Measurements from ENCODE around the gene MRPL24.

Gene MRPL24

DNA sequence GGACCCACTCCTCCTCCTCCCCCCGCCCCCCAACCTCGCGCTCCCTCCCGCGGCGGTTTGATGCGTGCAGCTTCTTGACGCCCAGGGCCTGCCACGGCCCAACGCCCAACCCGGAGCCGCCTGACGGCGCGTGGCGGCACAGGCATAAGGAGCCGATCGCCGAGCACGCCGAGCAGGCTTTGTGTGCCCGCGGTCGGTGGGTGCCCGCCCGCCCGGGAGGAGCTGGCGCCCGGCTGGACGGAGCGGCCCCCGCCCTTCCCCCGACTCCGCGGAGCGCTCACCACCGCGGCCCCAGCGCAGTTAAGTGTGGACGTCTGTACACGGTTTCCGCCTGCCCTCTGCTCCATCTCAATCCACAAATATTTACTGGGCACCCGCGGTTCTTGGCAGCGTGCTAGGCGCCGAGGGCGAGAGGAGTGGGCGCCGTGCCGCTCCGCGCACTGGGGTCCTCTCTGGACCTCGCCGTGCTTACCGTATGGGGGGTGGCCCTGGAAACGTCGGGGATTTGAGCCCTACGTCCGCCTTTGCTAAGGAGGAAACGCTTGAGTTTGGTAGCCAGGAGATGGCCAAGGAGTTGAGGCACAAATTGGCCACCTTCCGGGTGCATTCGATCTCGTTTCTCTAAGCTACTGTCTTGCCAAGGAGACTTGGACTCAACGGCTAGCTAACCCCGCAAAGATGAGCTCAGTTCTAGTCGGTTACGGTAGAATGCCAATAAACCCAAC is 11.0 kb upstream of the MRPL24 start:
- TF ChIP-seq TCF4 (CRISPR knock-in tag; IDR thresholded peaks at IDR 0.05; ENCODE audit: borderline replicate concordance) (no peak), ZC3H10 (CRISPR knock-in tag; IDR thresholded peaks at IDR 0.05) (no peak), PPARA (CRISPR knock-in tag; IDR thresholded peaks at IDR 0.05; ENCODE audit: borderline replicate concordance) (no peak), ESRRG (CRISPR knock-in tag; IDR thresholded peaks at IDR 0.05) (no peak), GLIS3 (CRISPR knock-in tag; IDR thresholded peaks at IDR 0.05) (no peak), ARNTL (CRISPR knock-in tag; IDR thresholded peaks at IDR 0.05; ENCODE audit: borderline replicate concordance, low read depth) (no peak), ZNF565 (CRISPR knock-in tag; conservative IDR thresholded peaks at IDR 0.05; ENCODE audit: low read depth) (no peak), ZFP30 (CRISPR knock-in tag; IDR thresholded peaks at IDR 0.05) (no peak), ZNF8 (CRISPR knock-in tag; IDR thresholded peaks at IDR 0.05) (no peak), OSR1 (CRISPR knock-in tag; IDR thresholded peaks at IDR 0.05) (no peak), BACH2 (CRISPR knock-in tag; IDR thresholded peaks at IDR 0.05; ENCODE audit: borderline replicate concordance) (no peak), TOX (CRISPR knock-in tag; IDR thresholded peaks at IDR 0.05; ENCODE audit: borderline replicate concordance) (no peak), ZNF70 (CRISPR knock-in tag; IDR thresholded peaks at IDR 0.05) (no peak), SNAI2 (CRISPR knock-in tag; IDR thresholded peaks at IDR 0.05) (no peak), ZFP3 (CRISPR knock-in tag; IDR thresholded peaks at IDR 0.05) (no peak)
- TF ChIP-seq, protein P1, sequence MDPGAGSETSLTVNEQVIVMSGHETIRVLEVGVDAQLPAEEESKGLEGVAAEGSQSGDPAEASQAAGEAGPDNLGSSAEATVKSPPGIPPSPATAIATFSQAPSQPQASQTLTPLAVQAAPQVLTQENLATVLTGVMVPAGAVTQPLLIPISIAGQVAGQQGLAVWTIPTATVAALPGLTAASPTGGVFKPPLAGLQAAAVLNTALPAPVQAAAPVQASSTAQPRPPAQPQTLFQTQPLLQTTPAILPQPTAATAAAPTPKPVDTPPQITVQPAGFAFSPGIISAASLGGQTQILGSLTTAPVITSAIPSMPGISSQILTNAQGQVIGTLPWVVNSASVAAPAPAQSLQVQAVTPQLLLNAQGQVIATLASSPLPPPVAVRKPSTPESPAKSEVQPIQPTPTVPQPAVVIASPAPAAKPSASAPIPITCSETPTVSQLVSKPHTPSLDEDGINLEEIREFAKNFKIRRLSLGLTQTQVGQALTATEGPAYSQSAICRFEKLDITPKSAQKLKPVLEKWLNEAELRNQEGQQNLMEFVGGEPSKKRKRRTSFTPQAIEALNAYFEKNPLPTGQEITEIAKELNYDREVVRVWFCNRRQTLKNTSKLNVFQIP (CRISPR knock-in tag; IDR thresholded peaks at IDR 0.05; ENCODE audit: borderline replicate concordance, low read depth), result no peak
- TF ChIP-seq, protein P2, sequence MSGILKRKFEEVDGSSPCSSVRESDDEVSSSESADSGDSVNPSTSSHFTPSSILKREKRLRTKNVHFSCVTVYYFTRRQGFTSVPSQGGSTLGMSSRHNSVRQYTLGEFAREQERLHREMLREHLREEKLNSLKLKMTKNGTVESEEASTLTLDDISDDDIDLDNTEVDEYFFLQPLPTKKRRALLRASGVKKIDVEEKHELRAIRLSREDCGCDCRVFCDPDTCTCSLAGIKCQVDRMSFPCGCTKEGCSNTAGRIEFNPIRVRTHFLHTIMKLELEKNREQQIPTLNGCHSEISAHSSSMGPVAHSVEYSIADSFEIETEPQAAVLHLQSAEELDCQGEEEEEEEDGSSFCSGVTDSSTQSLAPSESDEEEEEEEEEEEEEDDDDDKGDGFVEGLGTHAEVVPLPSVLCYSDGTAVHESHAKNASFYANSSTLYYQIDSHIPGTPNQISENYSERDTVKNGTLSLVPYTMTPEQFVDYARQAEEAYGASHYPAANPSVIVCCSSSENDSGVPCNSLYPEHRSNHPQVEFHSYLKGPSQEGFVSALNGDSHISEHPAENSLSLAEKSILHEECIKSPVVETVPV (CRISPR knock-in tag; IDR thresholded peaks at IDR 0.05), result no peak
- TF ChIP-seq, protein P3, sequence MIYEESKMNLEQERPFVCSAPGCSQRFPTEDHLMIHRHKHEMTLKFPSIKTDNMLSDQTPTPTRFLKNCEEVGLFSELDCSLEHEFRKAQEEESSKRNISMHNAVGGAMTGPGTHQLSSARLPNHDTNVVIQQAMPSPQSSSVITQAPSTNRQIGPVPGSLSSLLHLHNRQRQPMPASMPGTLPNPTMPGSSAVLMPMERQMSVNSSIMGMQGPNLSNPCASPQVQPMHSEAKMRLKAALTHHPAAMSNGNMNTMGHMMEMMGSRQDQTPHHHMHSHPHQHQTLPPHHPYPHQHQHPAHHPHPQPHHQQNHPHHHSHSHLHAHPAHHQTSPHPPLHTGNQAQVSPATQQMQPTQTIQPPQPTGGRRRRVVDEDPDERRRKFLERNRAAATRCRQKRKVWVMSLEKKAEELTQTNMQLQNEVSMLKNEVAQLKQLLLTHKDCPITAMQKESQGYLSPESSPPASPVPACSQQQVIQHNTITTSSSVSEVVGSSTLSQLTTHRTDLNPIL (CRISPR knock-in tag; IDR thresholded peaks at IDR 0.05; ENCODE audit: low read depth), result no peak
- TF ChIP-seq, protein P4, sequence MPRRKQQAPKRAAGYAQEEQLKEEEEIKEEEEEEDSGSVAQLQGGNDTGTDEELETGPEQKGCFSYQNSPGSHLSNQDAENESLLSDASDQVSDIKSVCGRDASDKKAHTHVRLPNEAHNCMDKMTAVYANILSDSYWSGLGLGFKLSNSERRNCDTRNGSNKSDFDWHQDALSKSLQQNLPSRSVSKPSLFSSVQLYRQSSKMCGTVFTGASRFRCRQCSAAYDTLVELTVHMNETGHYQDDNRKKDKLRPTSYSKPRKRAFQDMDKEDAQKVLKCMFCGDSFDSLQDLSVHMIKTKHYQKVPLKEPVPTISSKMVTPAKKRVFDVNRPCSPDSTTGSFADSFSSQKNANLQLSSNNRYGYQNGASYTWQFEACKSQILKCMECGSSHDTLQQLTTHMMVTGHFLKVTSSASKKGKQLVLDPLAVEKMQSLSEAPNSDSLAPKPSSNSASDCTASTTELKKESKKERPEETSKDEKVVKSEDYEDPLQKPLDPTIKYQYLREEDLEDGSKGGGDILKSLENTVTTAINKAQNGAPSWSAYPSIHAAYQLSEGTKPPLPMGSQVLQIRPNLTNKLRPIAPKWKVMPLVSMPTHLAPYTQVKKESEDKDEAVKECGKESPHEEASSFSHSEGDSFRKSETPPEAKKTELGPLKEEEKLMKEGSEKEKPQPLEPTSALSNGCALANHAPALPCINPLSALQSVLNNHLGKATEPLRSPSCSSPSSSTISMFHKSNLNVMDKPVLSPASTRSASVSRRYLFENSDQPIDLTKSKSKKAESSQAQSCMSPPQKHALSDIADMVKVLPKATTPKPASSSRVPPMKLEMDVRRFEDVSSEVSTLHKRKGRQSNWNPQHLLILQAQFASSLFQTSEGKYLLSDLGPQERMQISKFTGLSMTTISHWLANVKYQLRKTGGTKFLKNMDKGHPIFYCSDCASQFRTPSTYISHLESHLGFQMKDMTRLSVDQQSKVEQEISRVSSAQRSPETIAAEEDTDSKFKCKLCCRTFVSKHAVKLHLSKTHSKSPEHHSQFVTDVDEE (CRISPR knock-in tag; IDR thresholded peaks at IDR 0.05), result no peak
- peak; percentile 70 for ATAC-seq

GRCh38 chr1:156751451-156751756 is 10.5 kb upstream of the MRPL24 start, which contains the start of gene HDGF:
TSS of gene HDGF (minus strand) at chr1:156751675. CDS start at chr1:156751429, 246 bp downstream.
- no peak for ATAC-seq
- no peak for TF ChIP-seq TOX (CRISPR knock-in tag; IDR thresholded peaks at IDR 0.05; ENCODE audit: borderline replicate concordance)
- TF ChIP-seq SNAI2 (CRISPR knock-in tag; IDR thresholded peaks at IDR 0.05), result no peak
- TF ChIP-seq, protein P5, sequence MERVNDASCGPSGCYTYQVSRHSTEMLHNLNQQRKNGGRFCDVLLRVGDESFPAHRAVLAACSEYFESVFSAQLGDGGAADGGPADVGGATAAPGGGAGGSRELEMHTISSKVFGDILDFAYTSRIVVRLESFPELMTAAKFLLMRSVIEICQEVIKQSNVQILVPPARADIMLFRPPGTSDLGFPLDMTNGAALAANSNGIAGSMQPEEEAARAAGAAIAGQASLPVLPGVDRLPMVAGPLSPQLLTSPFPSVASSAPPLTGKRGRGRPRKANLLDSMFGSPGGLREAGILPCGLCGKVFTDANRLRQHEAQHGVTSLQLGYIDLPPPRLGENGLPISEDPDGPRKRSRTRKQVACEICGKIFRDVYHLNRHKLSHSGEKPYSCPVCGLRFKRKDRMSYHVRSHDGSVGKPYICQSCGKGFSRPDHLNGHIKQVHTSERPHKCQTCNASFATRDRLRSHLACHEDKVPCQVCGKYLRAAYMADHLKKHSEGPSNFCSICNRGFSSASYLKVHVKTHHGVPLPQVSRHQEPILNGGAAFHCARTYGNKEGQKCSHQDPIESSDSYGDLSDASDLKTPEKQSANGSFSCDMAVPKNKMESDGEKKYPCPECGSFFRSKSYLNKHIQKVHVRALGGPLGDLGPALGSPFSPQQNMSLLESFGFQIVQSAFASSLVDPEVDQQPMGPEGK (CRISPR knock-in tag; IDR thresholded peaks at IDR 0.05; ENCODE audit: borderline replicate concordance), result no peak
- no peak for TF ChIP-seq ESRRG (CRISPR knock-in tag; IDR thresholded peaks at IDR 0.05)
- TF ChIP-seq PPARA (CRISPR knock-in tag; IDR thresholded peaks at IDR 0.05; ENCODE audit: borderline replicate concordance), result no peak
- no peak for TF ChIP-seq ISL1 (CRISPR knock-in tag; IDR thresholded peaks at IDR 0.05)
- no peak for TF ChIP-seq ZFP3 (CRISPR knock-in tag; IDR thresholded peaks at IDR 0.05)
- TF ChIP-seq CSDC2 (CRISPR knock-in tag; IDR thresholded peaks at IDR 0.05), result no peak
- TF ChIP-seq RARB (CRISPR knock-in tag; IDR thresholded peaks at IDR 0.05), result no peak
- no peak for TF ChIP-seq ZNF8 (CRISPR knock-in tag; IDR thresholded peaks at IDR 0.05)
- TF ChIP-seq, protein P4 (CRISPR knock-in tag; IDR thresholded peaks at IDR 0.05), result no peak
- TF ChIP-seq, protein P1 (CRISPR knock-in tag; IDR thresholded peaks at IDR 0.05; ENCODE audit: borderline replicate concordance, low read depth), result no peak
- no peak for TF ChIP-seq GLIS3 (CRISPR knock-in tag; IDR thresholded peaks at IDR 0.05)

All from SK-N-SH treated with all-trans-retinoic acid at 6 μM for 48 hours (cell line).